ENCODE data around the gene CERCAM. TPM values are rescaled to one million over a fixed set of nuclear protein-coding genes. Genes with fewer than 3 reads are reported as not detected.

CERCAM gene
- total RNA-seq, 5 donors from 2014 or later (not counting 1 experiment from before 2014, with no cell fraction given): 0.30 to 1.9 (median 1.3) TPM

GRCh38 chr9:128459011-128459410 lies 38.4 kb downstream of the CERCAM start:
- Histone ChIP-seq H3K9me3 (no peaks in the 10 kb centered on the region), H3K4me3 (ENCODE audit: control insufficient read depth in 1 of 2, extremely low read depth in 1 of 2, low read length in 1 of 2) (no peak overlapping the region), H3K36me3 (ENCODE audit: control insufficient read depth in 2 of 2, extremely low read depth in 1 of 2, insufficient read depth in 1 of 2, low read length in 1 of 2) (peaks cover 10 to 39% of the 10 kb centered on the region in 2 donors), H3K4me1 (ENCODE audit: control insufficient read depth in 1 of 2, extremely low read depth in 1 of 2, insufficient read depth in 2 of 2, low read length in 2 of 2) (peaks cover 0 to 16% of the 10 kb centered on the region in 2 experiments), H3K27ac (ENCODE audit: low read length) (no peak overlapping the region), H3K27me3 (replicated peaks in 1 of 2; ENCODE audit: control insufficient read depth in 2 of 2, extremely low read depth in 1 of 2, insufficient read depth in 2 of 2, low read length in 1 of 2) (no peaks in the 10 kb centered on the region)
- ATAC-seq (replicated peaks in 1 of 4) (no peak), DNase-seq (no peak)
- H3K4me3 Mint-ChIP-seq: peak overlapping the region in 1 of 3 donors; percentile 24
- peaks cover 16 to 21% (median 21%) of the 10 kb centered on the region in 3 donors for H3K4me1 Mint-ChIP-seq
- ChIA-PET POLR2A (no interaction called here), CTCF (interaction anchor here in 1 of 2 donors (0.6 kb wide), 1 partner anchor 530 kb away, joined by 3 read pairs; no protein-coding TSS in a partner anchor)
- no peaks in the 10 kb centered on the region for H3K9me3 Mint-ChIP-seq
- peaks cover 33% of the 10 kb centered on the region for H3K36me3 Mint-ChIP-seq
- WGBS (ENCODE audit: insufficient coverage): 100% methylated on average over 1 of the region's 3 CpGs
- H3K27me3 Mint-ChIP-seq: no peaks in the 10 kb centered on the region
- no peak overlapping the region for H3K27ac Mint-ChIP-seq

- POLR2A ChIA-PET: interaction anchor here in 1 of 2 donors (0.6 kb wide), 1 partner anchor 13 kb away, joined by 3 read pairs; no protein-coding TSS in a partner anchor
- WGBS (ENCODE audit: insufficient coverage): 94% methylated on average over 4 of the region's 7 CpGs
- H3K4me1 Mint-ChIP-seq: peaks cover 2 to 9% (median 2%) of the 10 kb centered on the region in 3 donors
These were observed 48.4 kb downstream of the CERCAM start for GRCh38 chr9:128469070-128469469.

GRCh38 chr9:128470560-128470959 lies 49.9 kb downstream of the CERCAM start:
- CTCF ChIA-PET: no interaction called here
- WGBS (ENCODE audit: insufficient coverage): 41% methylated on average over 3 of the region's 5 CpGs
- POLR2A ChIA-PET: no interaction called here

More at GRCh38 chr9:128469070-128469469, 48.4 kb downstream of the CERCAM start:
- Mint-ChIP-seq H3K27ac (no peak overlapping the region), H3K27me3 (no peaks in the 10 kb centered on the region), H3K4me3 (no peak overlapping the region), H3K36me3 (peaks cover 19% of the 10 kb centered on the region), H3K9me3 (no peaks in the 10 kb centered on the region)
- Histone ChIP-seq H3K36me3 (ENCODE audit: control insufficient read depth in 2 of 2, extremely low read depth in 1 of 2, insufficient read depth in 1 of 2, low read length in 1 of 2) (peaks cover 11 to 33% of the 10 kb centered on the region in 2 donors), H3K4me1 (ENCODE audit: control insufficient read depth in 1 of 2, extremely low read depth in 1 of 2, insufficient read depth in 2 of 2, low read length in 2 of 2) (peaks cover 0 to 4% of the 10 kb centered on the region in 2 experiments), H3K4me3 (ENCODE audit: control insufficient read depth in 1 of 2, extremely low read depth in 1 of 2, low read length in 1 of 2) (no peak overlapping the region), H3K9me3 (no peaks in the 10 kb centered on the region), H3K27ac (ENCODE audit: low read length) (no peak overlapping the region), H3K27me3 (replicated peaks in 1 of 2; ENCODE audit: control insufficient read depth in 2 of 2, extremely low read depth in 1 of 2, insufficient read depth in 2 of 2, low read length in 1 of 2) (no peaks in the 10 kb centered on the region)
- ATAC-seq (replicated peaks in 1 of 4): no peak
- CTCF ChIA-PET: no interaction called here
- DNase-seq: no peak

GRCh38 chr9:128473104-128473503 lies 52.4 kb downstream of the CERCAM start:
- no peak for ATAC-seq (replicated peaks in 1 of 4)
- no peaks in the 10 kb centered on the region for H3K9me3 ChIP-seq
- no peak overlapping the region for H3K27ac ChIP-seq (ENCODE audit: low read length)
- peaks cover 9 to 26% of the 10 kb centered on the region in 2 donors for H3K36me3 ChIP-seq (ENCODE audit: control insufficient read depth in 2 of 2, extremely low read depth in 1 of 2, insufficient read depth in 1 of 2, low read length in 1 of 2)
- no peak overlapping the region for H3K4me3 Mint-ChIP-seq
- H3K27me3 ChIP-seq (replicated peaks in 1 of 2; ENCODE audit: control insufficient read depth in 2 of 2, extremely low read depth in 1 of 2, insufficient read depth in 2 of 2, low read length in 1 of 2): no peaks in the 10 kb centered on the region
- H3K36me3 Mint-ChIP-seq: peaks cover 33% of the 10 kb centered on the region
- no peak overlapping the region for H3K27ac Mint-ChIP-seq
- DNase-seq: no peak
- peaks cover 2 to 9% (median 2%) of the 10 kb centered on the region in 3 donors for H3K4me1 Mint-ChIP-seq
- peaks cover 0 to 4% of the 10 kb centered on the region in 2 experiments for H3K4me1 ChIP-seq (ENCODE audit: control insufficient read depth in 1 of 2, extremely low read depth in 1 of 2, insufficient read depth in 2 of 2, low read length in 2 of 2)
- WGBS (ENCODE audit: insufficient coverage): 86% methylated on average over 3 of the region's 5 CpGs
- H3K4me3 ChIP-seq (ENCODE audit: control insufficient read depth in 1 of 2, extremely low read depth in 1 of 2, low read length in 1 of 2): no peak overlapping the region
- ChIA-PET POLR2A (no interaction called here), CTCF (no interaction called here)
- H3K9me3 Mint-ChIP-seq: no peaks in the 10 kb centered on the region
- no peaks in the 10 kb centered on the region for H3K27me3 Mint-ChIP-seq

More at GRCh38 chr9:128470560-128470959, 49.9 kb downstream of the CERCAM start:
- H3K9me3 ChIP-seq: no peaks in the 10 kb centered on the region
- no peaks in the 10 kb centered on the region for H3K27me3 ChIP-seq (replicated peaks in 1 of 2; ENCODE audit: control insufficient read depth in 2 of 2, extremely low read depth in 1 of 2, insufficient read depth in 2 of 2, low read length in 1 of 2)
- peaks cover 9 to 26% of the 10 kb centered on the region in 2 donors for H3K36me3 ChIP-seq (ENCODE audit: control insufficient read depth in 2 of 2, extremely low read depth in 1 of 2, insufficient read depth in 1 of 2, low read length in 1 of 2)
- H3K4me1 Mint-ChIP-seq: peaks cover 2 to 9% (median 2%) of the 10 kb centered on the region in 3 donors
- no peaks in the 10 kb centered on the region for H3K27me3 Mint-ChIP-seq
- no peak overlapping the region for H3K27ac ChIP-seq (ENCODE audit: low read length)
- H3K4me3 ChIP-seq (ENCODE audit: control insufficient read depth in 1 of 2, extremely low read depth in 1 of 2, low read length in 1 of 2): no peak overlapping the region
- H3K36me3 Mint-ChIP-seq: peaks cover 26% of the 10 kb centered on the region
- peaks cover 0 to 4% of the 10 kb centered on the region in 2 experiments for H3K4me1 ChIP-seq (ENCODE audit: control insufficient read depth in 1 of 2, extremely low read depth in 1 of 2, insufficient read depth in 2 of 2, low read length in 2 of 2)
- peak overlapping the region in 1 of 3 donors; percentile 15 for H3K4me3 Mint-ChIP-seq
- DNase-seq (peak in 19 of 35 experiments; percentile 7 to 49 (median 23)), ATAC-seq (replicated peaks in 1 of 4) (peak in 1 of 4 experiments; percentile 76)
- no peaks in the 10 kb centered on the region for H3K9me3 Mint-ChIP-seq
- no peak overlapping the region for H3K27ac Mint-ChIP-seq

- POLR2A ChIA-PET: no interaction called here
- Mint-ChIP-seq H3K4me3 (no peak overlapping the region), H3K4me1 (peaks cover 0 to 3% (median 0%) of the 10 kb centered on the region in 3 donors), H3K27me3 (no peaks in the 10 kb centered on the region), H3K36me3 (peaks cover 45% of the 10 kb centered on the region), H3K27ac (no peak overlapping the region), H3K9me3 (no peaks in the 10 kb centered on the region)
- H3K27ac ChIP-seq (ENCODE audit: low read length): no peak overlapping the region
- H3K4me3 ChIP-seq (ENCODE audit: control insufficient read depth in 1 of 2, extremely low read depth in 1 of 2, low read length in 1 of 2): no peak overlapping the region
- ATAC-seq (replicated peaks in 1 of 4): no peak
- no peaks in the 10 kb centered on the region for H3K27me3 ChIP-seq (replicated peaks in 1 of 2; ENCODE audit: control insufficient read depth in 2 of 2, extremely low read depth in 1 of 2, insufficient read depth in 2 of 2, low read length in 1 of 2)
- CTCF ChIA-PET: no interaction called here
- no peaks in the 10 kb centered on the region for H3K9me3 ChIP-seq
- 100% methylated on average over 3 of the region's 7 CpGs for WGBS (ENCODE audit: insufficient coverage)
- H3K4me1 ChIP-seq (ENCODE audit: control insufficient read depth in 1 of 2, extremely low read depth in 1 of 2, insufficient read depth in 2 of 2, low read length in 2 of 2): no peaks in the 10 kb centered on the region
- no peak for DNase-seq
- peaks cover 17 to 26% of the 10 kb centered on the region in 2 donors for H3K36me3 ChIP-seq (ENCODE audit: control insufficient read depth in 2 of 2, extremely low read depth in 1 of 2, insufficient read depth in 1 of 2, low read length in 1 of 2)
These were observed 55.2 kb downstream of the CERCAM start for GRCh38 chr9:128475867-128476266.

GRCh38 chr9:128479262-128479661 lies 58.6 kb downstream of the CERCAM start:
- Histone ChIP-seq H3K36me3 (ENCODE audit: control insufficient read depth in 2 of 2, extremely low read depth in 1 of 2, insufficient read depth in 1 of 2, low read length in 1 of 2) (peaks cover 15 to 34% of the 10 kb centered on the region in 2 donors), H3K27me3 (replicated peaks in 1 of 2; ENCODE audit: control insufficient read depth in 2 of 2, extremely low read depth in 1 of 2, insufficient read depth in 2 of 2, low read length in 1 of 2) (no peaks in the 10 kb centered on the region), H3K4me1 (ENCODE audit: control insufficient read depth in 1 of 2, extremely low read depth in 1 of 2, insufficient read depth in 2 of 2, low read length in 2 of 2) (no peaks in the 10 kb centered on the region), H3K9me3 (no peaks in the 10 kb centered on the region), H3K4me3 (ENCODE audit: control insufficient read depth in 1 of 2, extremely low read depth in 1 of 2, low read length in 1 of 2) (no peak overlapping the region), H3K27ac (ENCODE audit: low read length) (no peak overlapping the region)
- H3K36me3 Mint-ChIP-seq: peaks cover 48% of the 10 kb centered on the region
- no peak overlapping the region for H3K4me3 Mint-ChIP-seq
- no peaks in the 10 kb centered on the region for H3K9me3 Mint-ChIP-seq
- no peaks in the 10 kb centered on the region for H3K27me3 Mint-ChIP-seq
- H3K27ac Mint-ChIP-seq: no peak overlapping the region
- H3K4me1 Mint-ChIP-seq: no peaks in the 10 kb centered on the region
- ChIA-PET CTCF (no interaction called here), POLR2A (no interaction called here)
- ATAC-seq (replicated peaks in 1 of 4) (no peak), DNase-seq (no peak)
- WGBS (ENCODE audit: insufficient coverage): 60% methylated on average over 1 of the region's 1 CpG
